Right cardiac atrium (tissue), 5 donors: ENCODE results near the gene FARSB. TPM values are rescaled to one million over a fixed set of nuclear protein-coding genes. Genes with fewer than 3 reads are reported as not detected.

Experiments
- ATAC-seq, 2 donors: fragments of 200-7000 bp; cut with Tn5 transposase; one replicate each; pipeline versions ENCODE4 v1.8.0 to v1.9.1; 2020; ENCODE audit warnings: moderate library complexity in 2 of 2, mild to moderate bottlenecking in 1 of 2
- DNase-seq, 3 donors: peaks; one replicate each; pipeline ENCODE4 v3.0.0-alpha.2; 2020
- H3K27ac ChIP-seq: one replicate; pipeline ENCODE4 v1.5.1; 2013; ENCODE audit warnings: mild to moderate bottlenecking, low read length, control low read depth, moderate library complexity
- H3K27me3 ChIP-seq: one replicate; pipeline ENCODE4 v1.6.1; 2013; ENCODE audit not compliant: control insufficient read depth, insufficient read depth
- H3K4me1 ChIP-seq: one replicate; pipeline ENCODE4 v1.6.1; 2013; ENCODE audit warnings: low read length; ENCODE audit not compliant: control insufficient read depth, insufficient read depth
- H3K4me3 ChIP-seq: one replicate; pipeline ENCODE4 v1.5.1; 2013; ENCODE audit warnings: low read length, control low read depth
- H3K9me3 ChIP-seq: one replicate; pipeline ENCODE4 v1.6.1; 2013; ENCODE audit warnings: low read length; ENCODE audit not compliant: control insufficient read depth
- WGBS: extraction: QIAGEN DNeasy Blood & Tissue Kit; methylation state at CpG from one replicate; pipeline ENCODE4 v1.1.7; 2013; 5-methylcytosine and 5-hydroxymethylcytosine counted together
- intact Hi-C, 4 donors: fragments of 100-400 bp; cut with DNase I; formaldehyde crosslinking; loops; one replicate each; pipeline versions ENCODE4 v1.11.0 to v1.14.0; 2022 to 2023
- polyA plus RNA-seq: library from polyadenylated mRNA; stranded (reverse); fragments of 200-250 nt; gene quantifications from one replicate; pipeline ENCODE4 v1.2.3, GENCODE V29; 2013
- total RNA-seq, 4 donors: library from RNA; stranded (reverse); fragmentation: NEBNext Ultra II Directional; extraction: Animal tissue kit (Norgen Biotek cat#: 25700); gene quantifications; one replicate each; pipeline ENCODE4 v1.2.1, GENCODE V29; 2021
- donor health status: healthy with polysubstance abuse.
- donor health status: DM: no; HTN: yes; CAD: no.
- donor health status: DM: no; HTN: no; CAD: no.
- donor health status: DM: no; HTN: yes; CAD: no; lungs with severe emphysema.
- donor health status: DM: yes; HTN: yes; CAD: no.

FARSB gene
- total and polyA plus RNA-seq, 5 donors, result 11.7 to 20.3 (median 16.2) TPM

DNA sequence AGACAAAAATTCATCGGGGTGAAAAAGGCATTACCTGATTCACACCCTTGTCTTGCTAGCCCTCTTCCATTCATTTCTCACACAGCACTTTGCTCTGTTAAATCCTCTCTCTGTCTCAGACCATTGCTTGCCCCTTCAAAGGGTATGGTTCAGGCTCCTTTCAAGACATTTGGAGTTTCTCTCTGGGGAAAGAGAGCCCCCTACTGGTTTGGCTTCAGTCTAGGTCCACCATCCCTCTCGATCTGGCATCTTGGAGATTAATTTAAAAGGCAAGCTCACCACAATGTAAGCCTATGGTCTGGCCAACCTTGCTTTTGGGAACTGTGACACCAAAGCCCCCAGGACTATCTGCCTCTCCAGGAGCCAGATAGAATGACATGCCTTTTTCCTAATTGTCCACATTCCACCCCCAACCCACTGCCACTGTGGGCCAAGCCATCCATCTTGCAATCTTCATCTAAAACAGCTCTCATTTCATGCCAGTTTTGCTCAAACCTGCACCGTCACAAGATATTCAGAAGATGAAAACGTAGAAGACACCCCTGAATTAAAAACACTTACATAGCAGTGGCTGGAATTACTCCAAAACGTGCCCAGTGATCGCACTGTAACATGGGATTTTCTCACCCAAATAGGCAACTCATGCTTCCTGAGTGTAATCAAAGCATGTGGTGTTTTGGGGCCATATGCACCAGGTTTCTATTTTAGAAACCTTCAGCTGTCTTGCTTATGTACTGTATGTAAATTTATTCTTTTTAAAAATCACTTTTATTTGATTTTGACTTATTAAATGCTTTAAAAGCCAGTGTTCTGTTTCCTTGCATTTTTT is 93.9 kb downstream of the FARSB start:
- H3K4me3 ChIP-seq, result no peak overlapping the region
- no peak for DNase-seq
- intact Hi-C loops, result loop anchor here in 3 of 4 donors (5.0 kb wide), 1 partner anchor 245 kb away; no protein-coding TSS in a partner anchor
- no peaks in the 10 kb centered on the region for H3K27me3 ChIP-seq
- H3K27ac ChIP-seq, result no peak overlapping the region
- 55% methylated on average over 6 of the region's 6 CpGs for WGBS
- no peaks in the 10 kb centered on the region for H3K4me1 ChIP-seq
- ATAC-seq, result peak; percentile 47 to 65
- no peaks in the 10 kb centered on the region for H3K9me3 ChIP-seq

DNA sequence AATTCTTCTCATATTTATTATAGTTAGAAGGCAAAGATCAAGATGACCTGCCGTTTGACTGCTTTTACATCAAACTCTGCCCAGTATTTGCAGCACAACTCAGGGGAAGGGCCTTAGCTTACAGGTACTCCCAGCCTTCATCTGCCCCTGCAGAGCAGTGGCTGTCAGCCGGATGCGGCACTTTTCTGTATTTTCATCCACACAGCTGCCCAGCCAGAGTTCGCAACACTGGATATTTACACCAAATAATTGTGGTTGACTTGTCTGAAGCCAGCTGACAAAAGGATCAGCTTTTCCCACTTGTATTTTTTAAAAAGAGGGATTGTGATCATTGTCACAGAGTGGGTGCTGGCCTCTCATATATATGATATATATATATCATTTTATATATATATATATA is 94.7 kb downstream of the FARSB start:
- intact Hi-C loops, result loop anchor here in 3 of 4 donors (5.0 kb wide), 1 partner anchor 244 kb away; no protein-coding TSS in a partner anchor
- Histone ChIP-seq H3K27me3 (no peaks in the 10 kb centered on the region), H3K27ac (no peak overlapping the region), H3K4me1 (no peaks in the 10 kb centered on the region), H3K9me3 (no peaks in the 10 kb centered on the region), H3K4me3 (no peak overlapping the region)
- 98% methylated on average over 4 of the region's 4 CpGs for WGBS
- ATAC-seq (no peak), DNase-seq (no peak)

DNA sequence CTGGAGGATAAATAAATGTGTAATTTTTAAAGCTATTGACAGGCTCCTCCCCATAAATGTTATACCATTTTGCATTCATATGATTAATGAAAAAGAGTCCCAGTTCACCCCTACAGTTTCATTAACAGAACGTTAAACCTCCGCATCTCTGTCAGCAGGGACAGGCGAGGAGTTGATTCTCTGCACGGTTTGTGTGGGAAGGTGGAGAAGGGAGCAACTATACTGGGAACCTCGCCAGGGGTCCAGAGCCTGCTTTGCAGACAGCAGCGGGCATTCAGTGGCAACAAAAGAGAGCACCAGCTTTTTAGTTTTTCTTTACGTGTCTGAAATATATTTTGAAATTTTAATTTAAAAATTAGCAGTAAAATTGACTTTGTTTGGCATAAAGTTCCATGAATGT is 101.4 kb downstream of the FARSB start:
- DNase-seq (no peak), ATAC-seq (no peak)
- Histone ChIP-seq H3K4me3 (no peak overlapping the region), H3K27me3 (no peaks in the 10 kb centered on the region), H3K27ac (no peak overlapping the region), H3K9me3 (no peaks in the 10 kb centered on the region), H3K4me1 (no peaks in the 10 kb centered on the region)
- intact Hi-C loops, result no loop called here
- WGBS, result 30% methylated on average over 7 of the region's 7 CpGs

DNA sequence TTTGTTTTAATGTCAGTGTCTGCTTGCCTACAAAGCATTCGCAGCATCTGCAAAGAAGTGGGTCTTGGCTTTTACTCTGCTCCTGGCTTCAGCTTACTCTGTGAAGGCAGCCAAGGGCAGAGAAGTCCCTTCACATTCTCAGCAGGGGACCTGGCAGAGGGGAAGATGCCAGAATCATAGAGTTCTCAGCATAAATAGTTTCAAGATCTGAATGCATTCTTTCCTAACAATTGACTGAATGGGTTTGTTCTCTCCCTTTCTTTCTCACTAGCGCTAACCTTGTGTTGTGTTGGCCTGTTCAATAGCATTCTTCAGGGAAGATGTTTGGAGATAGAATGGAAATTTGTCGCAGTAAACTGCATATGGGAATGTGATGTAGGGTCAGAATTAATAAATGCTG is 106.9 kb downstream of the FARSB start:
- intact Hi-C loops, result no loop called here
- H3K4me3 ChIP-seq, result no peak overlapping the region
- no peaks in the 10 kb centered on the region for H3K9me3 ChIP-seq
- 64% methylated on average over 3 of the region's 3 CpGs for WGBS
- no peak overlapping the region for H3K27ac ChIP-seq
- H3K27me3 ChIP-seq, result no peaks in the 10 kb centered on the region
- H3K4me1 ChIP-seq, result no peaks in the 10 kb centered on the region
- DNase-seq, result no peak
- ATAC-seq, result no peak

DNA sequence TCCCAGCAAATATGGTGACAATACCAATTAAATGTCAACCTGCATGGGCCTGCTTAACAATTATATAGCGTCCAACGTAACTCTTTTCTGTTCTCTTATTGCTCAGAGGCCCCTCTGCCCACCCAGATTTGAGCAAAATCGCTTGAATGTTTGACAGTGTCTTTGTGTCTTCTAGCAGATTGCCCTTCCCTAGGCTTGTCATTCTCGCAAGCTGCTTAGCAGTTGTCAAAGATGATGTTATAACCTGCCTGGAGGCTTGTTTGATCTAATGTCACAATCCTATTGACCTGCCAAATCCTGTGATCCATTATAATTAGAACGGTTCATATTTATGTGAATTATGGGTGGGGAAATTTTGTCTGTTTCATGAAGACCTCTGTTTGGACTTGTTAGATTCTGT is 108.8 kb downstream of the FARSB start:
- intact Hi-C loops, result no loop called here
- ATAC-seq, result no peak
- WGBS, result 87% methylated on average over 5 of the region's 5 CpGs
- DNase-seq, result no peak
- Histone ChIP-seq H3K27me3 (no peaks in the 10 kb centered on the region), H3K4me1 (no peaks in the 10 kb centered on the region), H3K27ac (no peak overlapping the region), H3K9me3 (no peaks in the 10 kb centered on the region), H3K4me3 (no peak overlapping the region)

DNA sequence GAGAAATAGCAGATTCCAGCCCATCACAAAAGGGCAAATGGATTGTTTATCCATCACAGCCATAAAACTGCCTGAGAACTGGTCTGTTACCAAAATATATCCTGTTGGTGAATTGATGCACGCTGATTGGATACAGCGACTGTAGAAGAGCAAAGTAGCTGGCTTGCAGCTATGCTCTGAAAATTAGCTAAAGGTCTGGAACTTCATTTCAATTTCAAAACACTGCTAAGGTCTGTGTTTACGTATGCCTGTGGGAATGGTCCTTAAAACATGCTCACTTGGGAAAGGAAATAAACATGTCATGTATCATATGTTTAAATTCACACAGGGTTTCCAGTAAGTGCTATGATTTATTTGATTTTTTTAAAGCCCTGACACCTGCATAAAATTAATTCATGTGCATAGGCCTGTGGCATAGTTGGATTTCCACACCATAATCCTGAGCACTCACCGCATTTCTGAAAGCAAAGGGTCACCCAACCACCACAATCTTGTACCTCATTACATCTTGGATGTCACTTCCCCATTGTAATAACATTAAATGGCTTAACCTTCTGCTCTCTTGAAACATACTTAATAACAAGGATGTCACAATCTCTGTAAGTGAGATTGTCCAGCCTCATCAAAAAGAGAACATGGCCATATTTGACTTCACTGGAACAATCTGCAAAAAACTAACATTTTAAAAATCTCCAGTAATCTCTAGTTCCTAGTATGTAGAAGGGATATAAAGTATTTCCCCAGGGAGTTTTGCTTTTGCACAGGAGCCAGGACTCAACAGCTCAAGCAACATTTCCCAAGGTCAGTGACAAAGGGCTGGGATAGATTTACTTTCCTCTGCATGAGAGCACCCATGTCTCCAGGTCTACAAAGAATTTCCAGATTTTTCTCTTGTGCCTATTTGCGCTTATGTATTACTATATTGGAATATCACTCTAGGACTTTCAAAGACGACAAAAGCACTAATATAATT is 109.8 kb downstream of the FARSB start:
- H3K27me3 ChIP-seq, result no peaks in the 10 kb centered on the region
- intact Hi-C loops, result no loop called here
- no peak for ATAC-seq

DNA sequence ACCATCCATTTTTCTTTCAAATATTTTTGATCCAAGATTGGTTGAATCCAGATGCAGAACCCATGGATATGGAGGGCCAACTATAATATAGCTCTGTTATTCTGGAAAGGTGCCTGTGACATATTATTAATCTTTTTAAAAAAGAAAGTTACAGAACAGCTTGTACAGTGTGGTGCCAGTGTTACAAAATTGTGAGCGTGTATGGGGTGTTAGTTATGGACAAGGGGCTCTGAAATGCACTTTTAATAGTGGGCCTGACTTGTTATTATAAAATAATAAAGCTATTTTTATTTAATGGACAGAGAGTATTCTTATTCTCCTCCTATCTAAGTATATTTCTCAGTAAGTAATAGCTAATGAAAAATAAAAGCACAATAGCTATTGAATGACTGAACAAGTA is 111.2 kb downstream of the FARSB start:
- WGBS, result 81% methylated on average over 1 of the region's 1 CpG
- Histone ChIP-seq H3K27me3 (no peaks in the 10 kb centered on the region), H3K9me3 (no peaks in the 10 kb centered on the region), H3K27ac (no peak overlapping the region), H3K4me1 (no peaks in the 10 kb centered on the region), H3K4me3 (no peak overlapping the region)
- DNase-seq (no peak), ATAC-seq (no peak)
- intact Hi-C loops, result no loop called here

More for the DNA sequence above, 109.8 kb downstream of the FARSB start:
- Histone ChIP-seq H3K4me3 (no peak overlapping the region), H3K9me3 (no peaks in the 10 kb centered on the region), H3K27ac (no peak overlapping the region), H3K4me1 (no peaks in the 10 kb centered on the region)
- WGBS, result 81% methylated on average over 6 of the region's 6 CpGs
- DNase-seq, result no peak

DNA sequence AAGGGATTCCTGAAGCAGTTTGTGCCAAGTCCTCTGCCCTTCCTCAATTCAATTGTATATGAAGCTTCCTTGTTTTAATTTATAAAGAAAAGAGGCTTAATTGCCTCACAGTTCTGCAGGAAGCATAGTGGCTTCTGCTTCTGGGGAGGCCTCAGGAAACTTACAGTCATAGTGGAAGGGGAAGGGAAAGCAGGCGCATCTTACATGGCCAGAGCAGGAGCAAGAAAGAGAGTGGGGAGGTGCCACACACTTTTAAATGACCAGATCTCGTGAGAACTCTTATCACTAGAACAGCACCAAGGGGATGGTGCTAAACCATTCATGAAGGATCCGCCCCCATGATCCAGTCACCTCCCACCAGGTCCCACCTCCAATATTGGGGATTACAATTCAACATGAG is 117.4 kb downstream of the FARSB start:
- DNase-seq, result no peak
- Histone ChIP-seq H3K9me3 (no peaks in the 10 kb centered on the region), H3K27me3 (no peaks in the 10 kb centered on the region), H3K27ac (no peak overlapping the region), H3K4me3 (no peak overlapping the region), H3K4me1 (no peaks in the 10 kb centered on the region)
- intact Hi-C loops, result no loop called here
- WGBS, result 78% methylated on average over 3 of the region's 3 CpGs
- ATAC-seq, result no peak

DNA sequence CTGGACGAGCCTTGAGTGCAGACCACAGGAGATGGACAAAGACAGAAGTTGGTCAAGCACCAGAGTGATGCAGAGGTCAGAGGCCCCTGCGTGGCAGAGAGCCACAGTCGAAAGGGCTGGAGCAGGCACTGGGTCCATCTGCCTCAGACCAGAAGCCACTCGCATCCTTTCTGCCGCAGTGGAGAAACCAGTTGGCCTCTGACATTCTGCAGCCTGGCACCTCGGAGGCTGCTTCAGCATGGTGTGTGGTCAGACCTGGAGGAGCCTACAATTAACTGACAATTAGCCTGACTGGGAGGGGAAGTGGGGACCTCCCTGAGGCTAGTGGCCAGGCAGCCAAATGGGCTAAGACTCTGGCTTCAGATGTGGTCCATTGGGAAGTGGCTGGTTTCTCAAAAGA is 120.4 kb downstream of the FARSB start:
- DNase-seq (no peak), ATAC-seq (no peak)
- no peaks in the 10 kb centered on the region for H3K4me1 ChIP-seq
- no peaks in the 10 kb centered on the region for H3K27me3 ChIP-seq
- no peaks in the 10 kb centered on the region for H3K9me3 ChIP-seq
- intact Hi-C loops, result no loop called here
- no peak overlapping the region for H3K4me3 ChIP-seq
- no peak overlapping the region for H3K27ac ChIP-seq
- WGBS, result 81% methylated on average over 6 of the region's 6 CpGs

DNA sequence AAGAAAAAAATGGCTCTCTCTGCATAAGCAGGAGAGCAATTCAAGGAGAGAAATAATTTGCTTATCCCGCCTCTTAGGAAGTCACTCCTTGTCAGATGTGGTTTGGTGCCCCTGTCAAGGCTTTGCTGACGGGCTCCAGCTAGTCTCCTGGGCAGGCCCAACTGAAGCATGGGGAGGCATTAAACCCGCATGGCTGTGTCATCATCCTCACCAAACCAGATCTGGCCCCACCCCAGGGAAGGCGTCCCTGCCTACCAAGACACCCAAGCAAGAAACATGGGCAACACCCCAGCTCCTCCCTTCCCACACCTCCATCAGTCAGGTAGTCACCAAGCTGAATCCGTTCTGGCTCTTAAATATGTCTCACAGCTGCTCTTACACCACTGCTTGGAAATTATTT is 123.6 kb downstream of the FARSB start:
- Histone ChIP-seq H3K9me3 (no peaks in the 10 kb centered on the region), H3K4me1 (no peaks in the 10 kb centered on the region), H3K27ac (no peak overlapping the region), H3K4me3 (no peak overlapping the region), H3K27me3 (no peaks in the 10 kb centered on the region)
- DNase-seq, result no peak
- no peak for ATAC-seq
- intact Hi-C loops, result no loop called here
- WGBS, result 82% methylated on average over 5 of the region's 5 CpGs
